ENCODE results near the gene HAPLN3. TPM values are rescaled to one million over a fixed set of nuclear protein-coding genes. Genes with fewer than 3 reads are reported as not detected.
A peak's percentile ranks its signal among the peaks of the same experiment; 100 is the strongest.

Gene HAPLN3
- total and polyA plus RNA-seq, 8 donors: 0.32 to 3.7 (median 2.0) TPM

DNA sequence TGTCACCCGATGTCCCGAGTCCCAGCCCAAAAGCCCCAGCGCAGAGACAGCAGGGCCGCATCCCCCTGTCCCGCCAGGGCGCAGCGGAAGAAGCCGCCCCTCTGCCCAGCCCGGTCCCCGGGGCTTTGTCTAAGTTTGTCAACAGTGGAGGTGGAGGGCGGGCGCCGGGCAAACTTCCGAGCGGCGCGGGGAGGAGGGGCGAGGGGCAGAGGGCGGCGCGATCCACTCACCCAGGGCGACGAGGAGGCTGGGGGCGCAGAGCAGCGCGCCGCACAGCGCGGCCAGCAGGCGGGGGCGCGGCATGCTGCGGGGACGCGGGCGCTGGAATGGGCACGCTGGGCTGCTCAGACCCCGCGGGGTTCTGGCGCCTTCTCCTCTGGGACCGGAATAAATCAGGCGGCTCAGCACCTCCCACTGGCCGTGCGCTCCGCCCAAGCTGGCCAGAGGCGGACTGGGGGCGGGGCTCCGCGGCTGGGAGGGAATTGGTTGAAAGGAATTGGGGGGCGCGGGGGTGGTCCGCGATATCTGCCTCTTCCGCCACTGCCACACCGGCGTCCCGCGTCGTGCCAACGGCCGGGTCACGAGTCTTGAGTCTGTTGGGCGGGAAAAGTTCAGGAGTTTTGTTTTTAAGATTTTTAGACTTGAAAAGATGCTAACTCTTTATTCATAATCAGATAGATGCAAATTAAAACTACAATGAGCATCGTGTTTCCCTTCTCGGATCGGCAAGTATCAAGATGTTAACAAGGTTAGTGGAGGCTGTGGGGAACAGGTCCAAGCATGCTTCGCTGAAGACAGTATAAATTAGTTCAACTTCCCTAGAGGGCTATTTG lies 17.9 kb upstream of the HAPLN3 start, which contains the start of gene MFGE8:
MFGE8 (minus strand) TSS at position 363 of the 833 bp plus-strand sequence; CDS start at position 303, 60 bp downstream.
- no peaks in the 10 kb centered on the region for H3K9me3 ChIP-seq
- H3K4me1 ChIP-seq: peaks cover 0 to 6% (median 0%) of the 10 kb centered on the region in 3 donors
- TF ChIP-seq, protein P1, sequence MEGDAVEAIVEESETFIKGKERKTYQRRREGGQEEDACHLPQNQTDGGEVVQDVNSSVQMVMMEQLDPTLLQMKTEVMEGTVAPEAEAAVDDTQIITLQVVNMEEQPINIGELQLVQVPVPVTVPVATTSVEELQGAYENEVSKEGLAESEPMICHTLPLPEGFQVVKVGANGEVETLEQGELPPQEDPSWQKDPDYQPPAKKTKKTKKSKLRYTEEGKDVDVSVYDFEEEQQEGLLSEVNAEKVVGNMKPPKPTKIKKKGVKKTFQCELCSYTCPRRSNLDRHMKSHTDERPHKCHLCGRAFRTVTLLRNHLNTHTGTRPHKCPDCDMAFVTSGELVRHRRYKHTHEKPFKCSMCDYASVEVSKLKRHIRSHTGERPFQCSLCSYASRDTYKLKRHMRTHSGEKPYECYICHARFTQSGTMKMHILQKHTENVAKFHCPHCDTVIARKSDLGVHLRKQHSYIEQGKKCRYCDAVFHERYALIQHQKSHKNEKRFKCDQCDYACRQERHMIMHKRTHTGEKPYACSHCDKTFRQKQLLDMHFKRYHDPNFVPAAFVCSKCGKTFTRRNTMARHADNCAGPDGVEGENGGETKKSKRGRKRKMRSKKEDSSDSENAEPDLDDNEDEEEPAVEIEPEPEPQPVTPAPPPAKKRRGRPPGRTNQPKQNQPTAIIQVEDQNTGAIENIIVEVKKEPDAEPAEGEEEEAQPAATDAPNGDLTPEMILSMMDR (IDR thresholded peaks at IDR 0.05): no peak
- peak; percentile 24 to 80 (median 56) for DNase-seq
- H3K27me3 ChIP-seq: no peaks in the 10 kb centered on the region
- ATAC-seq: peak; percentile 78 to 90 (median 86)
- intact Hi-C loops (cut with DNase I): no loop called here
- no peak for FAIRE-seq
- H3K27ac ChIP-seq: peak within 1 kb of the TSS in 1 of 4 donors; percentile 28
- 1% methylated on average over 44 to 67 of the region's 67 CpGs for whole genome bisulfite sequencing, 2 donors
- no peaks in the 10 kb centered on the region for H3K36me3 ChIP-seq
- peak within 1 kb of the TSS; percentile 41 to 72 (median 60) for H3K4me3 ChIP-seq

DNA sequence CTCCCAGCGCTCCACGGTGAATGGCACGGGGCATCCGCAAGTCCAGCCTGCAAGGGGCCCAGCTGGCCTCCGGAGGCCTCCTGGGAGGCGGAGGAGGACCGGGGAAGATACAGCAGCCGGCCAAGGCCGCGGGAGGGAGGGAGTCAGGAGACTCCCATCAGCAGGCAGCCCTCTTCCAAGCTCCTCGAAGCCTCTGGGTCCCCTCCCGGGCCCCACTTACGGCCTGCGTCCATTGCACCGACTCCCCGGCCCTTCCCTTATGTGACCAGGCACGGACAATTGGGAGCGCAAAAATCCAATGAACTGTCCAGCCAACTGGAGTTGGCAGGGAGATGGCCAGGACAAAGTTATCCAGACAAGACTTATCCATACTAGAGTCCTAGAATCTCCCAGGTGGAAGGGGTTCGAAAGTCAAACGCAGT lies 17.2 kb upstream of the HAPLN3 start:
- H3K4me1 ChIP-seq: peaks cover 0 to 6% (median 0%) of the 10 kb centered on the region in 3 donors
- intact Hi-C loops (cut with DNase I): no loop called here
- no peaks in the 10 kb centered on the region for H3K9me3 ChIP-seq
- 17 to 21% methylated on average over 20 of the region's 20 CpGs for WGBS, 2 donors
- TF ChIP-seq, protein P1 (IDR thresholded peaks at IDR 0.05): no peak
- no peak for FAIRE-seq
- H3K36me3 ChIP-seq: no peaks in the 10 kb centered on the region
- peak; percentile 18 to 29 (median 22) for ATAC-seq
- DNase-seq: peak in 1 of 6 donors; percentile 47
- peak overlapping the region; percentile 41 to 72 (median 60) for H3K4me3 ChIP-seq
- no peaks in the 10 kb centered on the region for H3K27me3 ChIP-seq
- peak overlapping the region in 1 of 4 donors; percentile 28 for H3K27ac ChIP-seq

DNA sequence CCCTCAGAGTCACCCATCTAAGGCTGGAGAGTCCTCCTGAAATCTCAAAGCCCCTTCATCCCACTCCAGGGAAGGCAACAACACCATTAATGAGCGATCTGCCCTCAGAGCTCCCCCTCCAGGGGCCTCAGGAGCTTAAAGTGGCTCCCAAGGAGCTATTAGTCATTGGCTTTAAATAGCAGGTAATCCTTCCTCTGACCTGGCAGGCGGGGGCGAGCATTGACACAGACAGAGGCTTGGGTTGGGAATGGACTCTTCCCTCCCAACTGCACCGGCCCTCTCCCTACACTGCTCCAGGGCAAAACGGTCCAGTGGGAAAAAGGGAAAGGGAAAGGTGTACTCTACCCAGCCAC lies 16.4 kb upstream of the HAPLN3 start:
- DNase-seq: no peak
- no peaks in the 10 kb centered on the region for H3K27me3 ChIP-seq
- intact Hi-C loops (cut with DNase I): no loop called here
- TF ChIP-seq, protein P1 (IDR thresholded peaks at IDR 0.05): no peak
- peaks cover 0 to 6% (median 0%) of the 10 kb centered on the region in 3 donors for H3K4me1 ChIP-seq
- H3K9me3 ChIP-seq: no peaks in the 10 kb centered on the region
- no peak overlapping the region for H3K27ac ChIP-seq
- no peak overlapping the region for H3K4me3 ChIP-seq
- no peak for FAIRE-seq
- no peaks in the 10 kb centered on the region for H3K36me3 ChIP-seq
- 72 to 76% methylated on average over 4 to 5 of the region's 5 CpGs for WGBS, 2 donors
- no peak for ATAC-seq

DNA sequence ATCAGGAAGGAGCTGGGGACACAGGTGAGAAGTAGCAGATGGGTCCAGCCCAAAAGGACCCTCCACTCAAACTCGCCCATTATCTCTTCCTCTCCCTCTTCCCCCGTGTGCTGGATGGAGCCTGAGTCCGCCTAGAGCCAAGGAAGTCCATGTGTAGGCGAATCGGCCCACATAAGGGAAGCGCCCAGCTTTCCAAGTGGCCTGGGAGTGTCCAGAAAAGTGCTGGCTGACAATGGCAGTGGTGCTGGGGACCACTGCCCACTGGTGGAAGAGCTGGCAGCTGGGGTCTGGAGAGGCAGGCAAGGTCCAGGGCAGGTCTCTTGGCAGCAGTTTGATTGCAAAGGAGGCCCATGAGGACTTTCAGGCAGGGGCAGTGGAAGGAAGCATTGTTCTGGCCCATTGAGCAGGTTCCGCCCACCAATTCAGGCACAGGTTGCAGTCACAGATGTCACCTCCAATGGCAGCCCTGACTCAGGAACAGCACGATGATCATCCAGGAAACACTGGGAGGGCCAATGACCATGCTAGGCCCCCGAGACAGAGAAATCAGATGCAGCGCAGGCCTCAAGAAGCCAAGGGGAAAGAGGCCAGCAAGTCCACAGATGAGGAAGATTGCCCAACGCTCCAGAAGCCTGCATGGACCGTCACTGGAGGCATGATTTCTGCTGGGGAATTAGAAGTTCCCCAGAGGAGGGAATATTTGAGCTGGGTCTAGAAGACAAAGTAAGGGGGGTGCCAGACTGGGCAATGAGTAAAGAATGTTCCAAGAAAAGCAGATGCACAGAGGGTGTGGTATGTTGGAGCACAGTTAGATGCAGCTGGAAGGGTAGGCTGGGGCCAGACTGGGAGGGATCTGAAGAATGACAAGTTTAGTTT lies 14.8 kb upstream of the HAPLN3 start:
- H3K27me3 ChIP-seq: no peaks in the 10 kb centered on the region
- ATAC-seq: no peak

More for the DNA sequence above, 14.8 kb upstream of the HAPLN3 start:
- TF ChIP-seq, protein P1 (IDR thresholded peaks at IDR 0.05): no peak
- DNase-seq (no peak), FAIRE-seq (no peak)
- intact Hi-C loops (cut with DNase I): loop anchor here in 2 of 3 donors (10.0 kb wide), 2 partner anchors 105 to 265 kb away; no protein-coding TSS in a partner anchor
- Histone ChIP-seq H3K36me3 (no peaks in the 10 kb centered on the region), H3K9me3 (no peaks in the 10 kb centered on the region), H3K4me3 (no peak overlapping the region), H3K4me1 (peaks cover 0 to 6% (median 0%) of the 10 kb centered on the region in 3 donors), H3K27ac (no peak overlapping the region)
- WGBS, 2 donors: 76 to 84% methylated on average over 12 of the region's 12 CpGs
